Astrocyte of the cerebellum (primary cell): ENCODE measurements around the gene ZNF254.

Experiments
- DNase-seq: peaks from one replicate; pipeline ENCODE4 v3.0.0-alpha.2; 2011; ENCODE audit warnings: low read depth
- H3K4me3 ChIP-seq: 2 replicates; pipeline ENCODE4 v1.5.1; 2011; ENCODE audit warnings: mild to moderate bottlenecking, low read depth, low read length, moderate library complexity
- in situ Hi-C: cut with HindIII; loops from 2 replicates; pipeline ENCODE4 v1.10.0; 2017; ENCODE audit warnings: low sequenced_read_pairs
- TF ChIP-seq, protein P1 (sequence below): IDR thresholded peaks from 2 replicates; pipeline ENCODE4 v1.5.1; 2012; ENCODE audit warnings: low read length, low read depth, moderate library complexity, mild to moderate bottlenecking; ENCODE audit errors: missing control alignments

ZNF254 gene

DNA sequence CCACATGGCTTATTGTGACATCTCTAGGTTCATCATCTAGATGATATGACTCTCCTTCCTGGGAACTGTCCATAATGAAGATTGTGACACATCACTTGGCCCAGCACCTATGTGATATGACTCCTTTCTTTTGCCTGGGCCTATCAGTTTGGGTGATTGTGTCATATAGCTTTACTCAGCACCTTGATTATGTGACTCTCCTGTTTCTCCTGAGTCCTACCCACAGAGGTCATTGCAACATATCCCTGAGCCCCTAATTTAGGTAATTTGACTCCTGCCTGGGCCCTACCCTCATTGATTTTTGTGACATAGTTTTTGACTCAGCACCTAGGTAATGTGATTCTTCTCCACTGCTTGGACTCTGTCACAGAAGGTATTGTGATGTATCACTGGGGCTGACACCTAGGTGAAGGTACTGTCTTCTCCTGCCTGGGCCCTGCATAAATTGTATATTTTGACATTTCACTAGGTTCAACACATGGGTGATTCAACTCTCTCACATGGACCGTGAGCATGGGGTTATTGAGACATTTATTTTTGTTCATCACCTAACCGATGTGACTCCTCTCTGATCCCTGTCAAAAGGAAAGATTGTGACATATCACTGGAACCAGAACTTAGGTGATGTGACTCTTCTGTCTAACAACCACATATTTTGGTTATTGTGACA, 26.2 kb upstream of the ZNF254 start:
- H3K4me3 ChIP-seq = no peak overlapping the region
- in situ Hi-C loops = no loop called here
- no peak for DNase-seq
- TF ChIP-seq, protein P1, sequence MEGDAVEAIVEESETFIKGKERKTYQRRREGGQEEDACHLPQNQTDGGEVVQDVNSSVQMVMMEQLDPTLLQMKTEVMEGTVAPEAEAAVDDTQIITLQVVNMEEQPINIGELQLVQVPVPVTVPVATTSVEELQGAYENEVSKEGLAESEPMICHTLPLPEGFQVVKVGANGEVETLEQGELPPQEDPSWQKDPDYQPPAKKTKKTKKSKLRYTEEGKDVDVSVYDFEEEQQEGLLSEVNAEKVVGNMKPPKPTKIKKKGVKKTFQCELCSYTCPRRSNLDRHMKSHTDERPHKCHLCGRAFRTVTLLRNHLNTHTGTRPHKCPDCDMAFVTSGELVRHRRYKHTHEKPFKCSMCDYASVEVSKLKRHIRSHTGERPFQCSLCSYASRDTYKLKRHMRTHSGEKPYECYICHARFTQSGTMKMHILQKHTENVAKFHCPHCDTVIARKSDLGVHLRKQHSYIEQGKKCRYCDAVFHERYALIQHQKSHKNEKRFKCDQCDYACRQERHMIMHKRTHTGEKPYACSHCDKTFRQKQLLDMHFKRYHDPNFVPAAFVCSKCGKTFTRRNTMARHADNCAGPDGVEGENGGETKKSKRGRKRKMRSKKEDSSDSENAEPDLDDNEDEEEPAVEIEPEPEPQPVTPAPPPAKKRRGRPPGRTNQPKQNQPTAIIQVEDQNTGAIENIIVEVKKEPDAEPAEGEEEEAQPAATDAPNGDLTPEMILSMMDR = no peak

DNA sequence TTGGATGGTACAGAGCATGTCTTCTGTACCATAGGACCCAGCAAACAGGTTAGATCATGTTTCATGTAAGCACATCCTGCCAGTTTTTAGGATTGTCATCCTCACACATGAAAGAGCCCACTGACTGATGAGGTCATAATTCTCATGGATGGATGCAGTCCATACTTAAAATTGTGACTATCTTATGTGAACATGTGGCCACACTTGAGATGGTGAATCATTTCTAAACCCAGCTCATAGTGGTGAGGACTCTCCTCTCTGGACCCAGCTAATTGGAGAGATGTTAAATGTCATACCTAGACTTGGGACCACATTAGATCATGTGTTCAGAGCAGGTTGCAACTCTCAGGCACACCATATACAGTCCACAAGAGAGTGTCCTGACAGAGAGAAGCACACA, 24.8 kb upstream of the ZNF254 start:
- no peak for DNase-seq
- in situ Hi-C loops = no loop called here
- TF ChIP-seq, protein P1 = no peak
- no peak overlapping the region for H3K4me3 ChIP-seq

DNA sequence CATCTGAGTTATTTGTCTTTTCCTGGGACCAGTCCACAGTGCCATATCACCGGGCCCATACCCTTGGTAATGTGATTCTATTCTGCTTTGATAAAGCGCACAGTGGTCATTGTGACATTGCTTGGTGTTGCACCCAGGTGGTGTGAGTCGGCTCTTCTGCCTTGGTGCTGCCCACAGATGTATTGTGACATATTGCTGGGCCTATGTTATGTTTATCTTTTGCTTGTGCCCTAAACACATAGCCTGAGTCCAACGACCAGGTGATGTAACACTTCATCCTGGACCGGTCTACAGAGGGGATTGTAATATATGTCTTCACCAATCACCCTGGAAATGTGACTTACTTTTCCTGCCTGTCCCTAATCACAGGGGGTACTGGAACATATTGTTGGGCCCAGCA, 23.7 kb upstream of the ZNF254 start:
- H3K4me3 ChIP-seq = no peak overlapping the region
- in situ Hi-C loops = no loop called here
- DNase-seq = no peak
- TF ChIP-seq, protein P1 = no peak

DNA sequence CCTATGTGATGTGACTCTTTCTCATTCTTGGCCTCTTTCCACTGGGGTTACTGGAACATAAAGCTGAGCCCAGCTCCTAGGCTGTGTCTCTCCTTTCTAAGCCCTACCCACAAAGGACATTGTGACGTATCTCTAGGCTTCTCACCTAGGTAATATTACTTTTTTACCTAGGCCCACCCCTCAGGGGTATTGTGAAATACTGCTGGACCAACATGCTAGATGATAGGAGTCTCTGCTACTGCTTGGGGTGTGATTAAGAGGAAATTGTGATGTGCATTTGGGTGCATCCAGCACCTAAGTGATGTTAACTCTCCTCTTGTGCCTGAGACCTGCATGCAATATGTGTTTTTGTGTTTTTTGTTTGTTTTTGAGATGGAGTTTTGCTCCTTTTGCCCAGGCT, 22.8 kb upstream of the ZNF254 start:
- TF ChIP-seq, protein P1 = no peak
- H3K4me3 ChIP-seq = no peak overlapping the region
- in situ Hi-C loops = no loop called here
- DNase-seq = no peak

DNA sequence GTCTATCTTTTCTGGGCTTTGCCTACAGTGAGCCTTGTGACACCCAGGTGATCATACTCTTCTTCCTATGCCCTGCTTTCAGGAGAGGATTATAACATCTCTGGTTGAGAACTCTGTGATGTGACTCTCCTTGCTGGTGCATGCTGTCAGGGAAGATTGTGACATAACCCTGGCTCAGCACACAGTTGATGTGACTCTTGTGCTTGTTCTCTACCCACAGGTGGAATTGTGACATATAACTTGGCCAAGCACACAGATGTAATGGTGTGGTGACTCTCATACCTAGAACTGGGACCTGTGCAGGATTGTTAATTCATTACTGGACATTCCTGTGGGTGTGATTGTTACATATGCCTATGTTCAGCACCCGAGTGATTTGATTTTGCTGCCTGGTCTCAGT, 21.7 kb upstream of the ZNF254 start:
- in situ Hi-C loops = no loop called here
- TF ChIP-seq, protein P1 = no peak
- no peak overlapping the region for H3K4me3 ChIP-seq
- no peak for DNase-seq

DNA sequence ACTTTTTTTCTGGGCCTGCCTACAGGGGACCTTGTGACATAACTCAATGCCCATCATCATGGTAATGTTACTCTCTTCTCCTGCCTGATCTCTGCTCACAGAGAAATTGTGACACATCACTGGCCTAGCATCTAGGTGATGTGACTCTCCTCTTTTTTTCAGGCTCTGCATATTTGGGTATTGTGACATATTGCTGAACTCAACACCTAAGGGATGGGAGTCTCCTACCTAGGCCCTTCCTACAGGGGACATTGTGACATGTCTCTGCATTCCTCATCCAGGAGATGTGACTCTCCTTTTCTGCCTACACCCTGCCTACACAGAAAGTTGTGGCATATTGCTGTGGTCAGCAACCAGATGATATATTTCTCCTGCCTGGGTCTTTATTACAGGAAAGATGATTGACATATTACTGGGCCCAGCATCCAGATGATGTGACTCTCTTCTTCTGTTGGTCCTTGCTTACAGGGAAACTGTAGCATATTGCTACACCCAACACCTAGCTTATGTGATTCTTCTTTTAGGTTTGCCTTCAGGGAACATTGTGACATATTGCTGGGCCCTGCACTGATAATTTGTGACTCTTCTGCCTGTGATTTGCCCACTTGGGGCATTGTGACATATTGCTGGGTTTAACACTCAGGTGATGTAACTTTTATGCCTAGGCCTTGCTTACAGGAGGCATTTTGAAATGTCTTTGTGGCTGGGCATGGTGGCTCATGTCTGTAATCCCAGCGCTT, 21.0 kb upstream of the ZNF254 start:
- DNase-seq = no peak

More for the DNA sequence above, 21.0 kb upstream of the ZNF254 start:
- TF ChIP-seq, protein P1 = no peak
- H3K4me3 ChIP-seq = no peak overlapping the region
- in situ Hi-C loops = no loop called here
